ENCODE data around the gene GRIA1. TPM values are rescaled to one million over a fixed set of nuclear protein-coding genes. Genes with fewer than 3 reads are reported as not detected.

GRIA1 gene
- total RNA-seq, 1 donor from 2014 or later, result not detected

- no peak for DNase-seq (ENCODE audit: low spot score, unreplicated experiment)
- peaks cover 6% of the 10 kb centered on the region for H3K27me3 Mint-ChIP-seq
- no peak for TF ChIP-seq CTCF (IDR thresholded peaks at IDR 0.05; ENCODE audit: unreplicated experiment)
These were observed 263.4 kb downstream of the GRIA1 start for GRCh38 chr5:153753645-153754432.

GRCh38 chr5:153755913-153756500 lies 265.5 kb downstream of the GRIA1 start:
- peaks cover 5% of the 10 kb centered on the region for H3K27me3 Mint-ChIP-seq
- DNase-seq (ENCODE audit: low spot score, unreplicated experiment), result no peak
- no peak for TF ChIP-seq CTCF (IDR thresholded peaks at IDR 0.05; ENCODE audit: unreplicated experiment)
- no peak overlapping the region for H3K4me3 Mint-ChIP-seq (ENCODE audit: low read depth)
- no peaks in the 10 kb centered on the region for H3K36me3 Mint-ChIP-seq (ENCODE audit: insufficient read depth)
- no peak overlapping the region for H3K27ac Mint-ChIP-seq
- peaks cover 4% of the 10 kb centered on the region for H3K9me3 Mint-ChIP-seq (ENCODE audit: low read depth)
- H3K4me1 Mint-ChIP-seq (ENCODE audit: low read depth), result peaks cover 11% of the 10 kb centered on the region

More at GRCh38 chr5:153753645-153754432, 263.4 kb downstream of the GRIA1 start:
- H3K27ac Mint-ChIP-seq, result no peak overlapping the region
- no peaks in the 10 kb centered on the region for H3K9me3 Mint-ChIP-seq (ENCODE audit: low read depth)
- no peaks in the 10 kb centered on the region for H3K36me3 Mint-ChIP-seq (ENCODE audit: insufficient read depth)
- H3K4me3 Mint-ChIP-seq (ENCODE audit: low read depth), result no peak overlapping the region
- peaks cover 11% of the 10 kb centered on the region for H3K4me1 Mint-ChIP-seq (ENCODE audit: low read depth)

GRCh38 chr5:153756540-153756939 lies 266.1 kb downstream of the GRIA1 start:
- Mint-ChIP-seq H3K36me3 (ENCODE audit: insufficient read depth) (no peaks in the 10 kb centered on the region), H3K4me3 (ENCODE audit: low read depth) (no peak overlapping the region), H3K27ac (no peak overlapping the region), H3K9me3 (ENCODE audit: low read depth) (peaks cover 5% of the 10 kb centered on the region), H3K27me3 (peaks cover 5% of the 10 kb centered on the region), H3K4me1 (ENCODE audit: low read depth) (peaks cover 9% of the 10 kb centered on the region)
- DNase-seq (ENCODE audit: low spot score, unreplicated experiment), result no peak
- TF ChIP-seq CTCF (IDR thresholded peaks at IDR 0.05; ENCODE audit: unreplicated experiment), result peak; percentile 11

- no peak for TF ChIP-seq CTCF (IDR thresholded peaks at IDR 0.05; ENCODE audit: unreplicated experiment)
- Mint-ChIP-seq H3K27me3 (peaks cover 3% of the 10 kb centered on the region), H3K9me3 (ENCODE audit: low read depth) (peaks cover 4% of the 10 kb centered on the region), H3K36me3 (ENCODE audit: insufficient read depth) (no peaks in the 10 kb centered on the region), H3K4me3 (ENCODE audit: low read depth) (no peak overlapping the region), H3K4me1 (ENCODE audit: low read depth) (peaks cover 12% of the 10 kb centered on the region), H3K27ac (no peak overlapping the region)
- no peak for DNase-seq (ENCODE audit: low spot score, unreplicated experiment)
These were observed 275.5 kb downstream of the GRIA1 start for GRCh38 chr5:153765987-153766386.

GRCh38 chr5:153767221-153768188 lies 277.0 kb downstream of the GRIA1 start:
- H3K9me3 Mint-ChIP-seq (ENCODE audit: low read depth), result no peaks in the 10 kb centered on the region
- H3K4me1 Mint-ChIP-seq (ENCODE audit: low read depth), result peaks cover 12% of the 10 kb centered on the region
- DNase-seq (ENCODE audit: low spot score, unreplicated experiment), result no peak
- H3K27ac Mint-ChIP-seq, result no peak overlapping the region
- H3K27me3 Mint-ChIP-seq, result peaks cover 3% of the 10 kb centered on the region
- TF ChIP-seq CTCF (IDR thresholded peaks at IDR 0.05; ENCODE audit: unreplicated experiment), result no peak
- H3K4me3 Mint-ChIP-seq (ENCODE audit: low read depth), result no peak overlapping the region
- no peaks in the 10 kb centered on the region for H3K36me3 Mint-ChIP-seq (ENCODE audit: insufficient read depth)
